ENCODE data around the gene EVL.

EVL gene

DNA sequence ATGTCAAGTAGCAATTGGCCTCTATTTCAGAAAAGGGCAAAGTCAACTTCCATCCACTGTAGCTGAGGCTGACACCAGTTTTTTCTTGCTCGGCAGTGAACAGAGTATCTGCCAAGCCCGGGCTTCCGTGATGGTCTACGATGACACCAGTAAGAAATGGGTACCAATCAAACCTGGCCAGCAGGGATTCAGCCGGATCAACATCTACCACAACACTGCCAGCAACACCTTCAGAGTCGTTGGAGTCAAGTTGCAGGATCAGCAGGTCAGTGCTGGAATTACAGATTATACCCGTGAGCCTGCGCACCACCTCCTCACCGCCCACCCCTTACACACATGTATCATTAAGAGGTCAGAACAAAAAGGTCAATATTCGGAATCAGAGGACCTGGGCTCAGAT, 19.4 kb downstream of the EVL start:
- no peak for DNase-seq (ENCODE audit: low spot score)

DNA sequence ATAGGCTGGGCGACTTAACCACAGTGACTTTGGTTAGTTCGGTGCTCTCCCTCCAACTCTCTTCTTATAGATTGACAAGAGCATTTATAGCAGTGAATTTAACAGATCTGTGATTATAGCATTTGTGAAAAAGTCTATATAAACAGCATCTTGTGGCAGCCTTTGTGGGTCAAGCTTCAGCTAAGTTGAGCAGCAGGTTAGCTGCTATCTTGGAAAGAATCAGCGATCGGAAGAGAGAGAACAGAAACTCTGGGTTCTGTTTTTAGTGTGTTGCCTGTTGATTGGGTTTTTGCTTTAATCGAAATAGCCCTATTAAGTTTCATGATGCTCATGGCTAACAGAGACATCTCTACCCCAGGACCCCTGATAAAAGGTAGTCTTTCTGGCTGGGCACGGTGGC, 20.2 kb downstream of the EVL start:
- DNase-seq (ENCODE audit: low spot score): no peak

DNA sequence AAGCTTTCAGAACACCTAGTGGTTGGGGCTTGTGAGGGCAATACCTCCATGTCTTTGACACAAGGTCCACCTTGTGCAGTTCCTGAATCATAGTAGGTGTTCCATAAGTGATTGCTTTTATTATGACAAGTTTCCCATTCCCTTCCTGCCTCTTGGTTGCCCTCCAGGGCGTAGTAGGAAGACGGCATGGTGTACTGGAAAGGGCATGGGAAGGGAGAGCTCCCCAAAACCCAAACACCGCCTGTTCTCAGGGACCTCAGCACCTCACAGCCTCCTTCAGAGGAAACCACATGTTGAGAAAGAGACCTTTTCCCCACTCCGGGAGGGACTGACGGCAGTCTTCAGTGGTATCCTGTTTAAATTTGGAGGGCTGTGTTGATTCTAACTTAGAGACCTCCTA, 21.1 kb downstream of the EVL start:
- no peak for DNase-seq (ENCODE audit: low spot score)

DNA sequence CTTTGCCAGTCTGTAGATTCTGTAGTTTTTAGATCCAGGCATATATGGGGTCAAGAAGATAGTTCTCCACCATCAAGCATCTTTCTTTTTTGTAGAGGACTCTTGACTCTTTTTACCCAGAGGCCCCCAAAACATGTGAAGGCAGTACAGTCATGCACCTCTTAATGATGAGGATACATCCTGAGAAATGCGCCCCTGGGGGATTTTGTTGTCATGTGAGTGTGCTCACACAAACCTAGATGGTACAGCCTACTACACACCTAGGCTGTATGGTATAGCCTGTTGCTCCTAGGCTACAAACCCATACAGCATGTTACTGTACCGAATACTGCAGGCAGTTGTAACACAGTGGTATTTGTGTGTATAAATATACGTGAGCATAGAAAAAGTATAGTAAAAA, 23.0 kb downstream of the EVL start:
- DNase-seq (ENCODE audit: low spot score): no peak

DNA sequence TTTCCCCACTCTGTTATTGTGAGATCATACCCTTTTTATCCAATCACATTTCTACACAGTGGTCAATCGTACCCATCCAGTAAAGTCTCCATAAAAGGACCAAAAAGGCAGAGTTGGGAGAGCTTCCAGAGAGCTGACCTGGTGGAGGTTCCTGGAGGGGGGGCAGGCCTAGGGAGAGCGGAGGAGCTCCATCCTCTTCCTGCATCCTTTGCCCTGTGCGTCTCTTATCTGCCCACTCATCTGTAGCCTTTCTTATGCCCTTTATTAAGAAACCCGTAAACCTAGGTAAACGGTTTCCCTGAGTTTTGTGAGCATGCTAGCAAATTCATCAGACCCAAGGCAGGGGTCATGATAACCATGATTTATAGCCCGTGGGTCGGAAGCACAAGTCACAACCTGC, 26.2 kb downstream of the EVL start:
- DNase-seq (ENCODE audit: low spot score): no peak

DNA sequence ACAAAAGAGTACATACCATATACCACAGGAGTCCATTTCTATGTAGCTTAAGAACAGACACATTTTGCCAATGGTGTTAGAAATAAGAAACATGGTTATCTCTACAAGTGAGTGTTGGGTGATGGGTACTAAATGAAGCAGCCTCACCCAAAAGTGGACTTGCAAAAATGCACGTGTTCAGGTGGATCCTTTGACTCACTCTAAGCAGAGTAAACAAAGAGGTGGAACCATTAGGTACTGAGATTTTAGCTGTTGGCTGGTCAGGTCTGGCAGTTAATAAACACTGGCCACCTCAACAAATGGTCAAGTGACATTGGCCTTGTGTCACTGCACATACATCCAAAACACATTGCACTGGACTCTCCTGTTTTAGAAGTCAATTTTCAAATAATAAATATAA, 27.6 kb downstream of the EVL start:
- no peak for DNase-seq (ENCODE audit: low spot score)

DNA sequence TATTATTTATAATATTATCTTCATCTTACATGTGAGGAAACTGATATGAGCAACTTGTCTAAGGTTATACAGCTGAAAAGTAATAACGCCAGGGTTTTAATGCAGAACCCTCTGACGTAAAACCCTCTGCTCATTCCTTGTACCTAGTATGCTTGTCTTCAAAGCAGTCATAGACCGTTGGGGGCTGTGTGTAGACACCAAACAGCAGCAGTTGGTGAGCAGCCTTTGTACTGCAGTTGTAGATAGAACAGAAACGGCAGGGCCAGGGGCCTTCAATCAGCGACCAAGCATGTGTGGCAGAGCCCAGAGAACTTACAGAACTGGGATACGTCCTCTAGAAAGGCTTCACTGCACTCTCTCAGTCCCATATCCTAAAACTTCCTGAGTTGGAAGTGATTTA, 28.1 kb downstream of the EVL start:
- DNase-seq (ENCODE audit: low spot score): no peak

DNA sequence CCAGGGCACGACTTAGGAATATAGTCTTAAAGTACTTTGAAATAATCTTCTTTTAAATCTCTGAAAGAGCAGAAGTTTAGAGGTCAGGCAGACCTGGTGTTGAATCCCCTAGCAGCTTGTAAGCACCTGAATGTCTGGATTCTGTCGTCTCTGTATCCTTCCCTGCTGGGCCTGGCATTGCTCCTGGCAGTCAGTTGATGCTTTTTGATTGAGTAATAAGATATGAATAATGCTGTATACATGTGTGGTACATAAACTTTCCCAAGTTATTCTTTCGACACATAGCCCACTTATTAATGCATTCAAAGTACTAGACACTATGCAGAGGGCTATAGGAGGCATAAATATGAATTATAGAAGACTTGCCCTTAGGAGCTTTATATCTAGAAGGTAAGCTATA, 31.4 kb downstream of the EVL start:
- no peak for DNase-seq (ENCODE audit: low spot score)

DNA sequence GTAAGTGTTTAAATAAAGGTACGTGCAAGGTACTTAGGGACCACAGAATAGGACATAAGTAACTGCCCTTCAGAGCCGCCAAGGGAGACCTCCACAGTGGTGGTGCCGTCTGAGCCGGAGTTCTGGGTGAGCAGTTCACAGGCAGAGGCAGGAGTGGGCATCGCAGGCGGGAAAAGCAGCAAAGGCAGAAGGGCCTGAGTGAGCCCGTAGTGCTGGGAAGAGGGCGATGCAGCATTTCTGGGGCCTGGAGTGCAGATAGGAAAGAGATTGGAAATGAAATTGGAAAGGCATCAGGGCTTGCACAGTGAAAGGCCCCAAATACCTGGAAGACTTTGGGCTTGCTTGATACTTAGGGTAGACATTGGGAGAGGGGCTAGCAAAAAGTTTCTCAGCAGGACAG, 32.9 kb downstream of the EVL start:
- no peak for DNase-seq (ENCODE audit: low spot score)

DNA sequence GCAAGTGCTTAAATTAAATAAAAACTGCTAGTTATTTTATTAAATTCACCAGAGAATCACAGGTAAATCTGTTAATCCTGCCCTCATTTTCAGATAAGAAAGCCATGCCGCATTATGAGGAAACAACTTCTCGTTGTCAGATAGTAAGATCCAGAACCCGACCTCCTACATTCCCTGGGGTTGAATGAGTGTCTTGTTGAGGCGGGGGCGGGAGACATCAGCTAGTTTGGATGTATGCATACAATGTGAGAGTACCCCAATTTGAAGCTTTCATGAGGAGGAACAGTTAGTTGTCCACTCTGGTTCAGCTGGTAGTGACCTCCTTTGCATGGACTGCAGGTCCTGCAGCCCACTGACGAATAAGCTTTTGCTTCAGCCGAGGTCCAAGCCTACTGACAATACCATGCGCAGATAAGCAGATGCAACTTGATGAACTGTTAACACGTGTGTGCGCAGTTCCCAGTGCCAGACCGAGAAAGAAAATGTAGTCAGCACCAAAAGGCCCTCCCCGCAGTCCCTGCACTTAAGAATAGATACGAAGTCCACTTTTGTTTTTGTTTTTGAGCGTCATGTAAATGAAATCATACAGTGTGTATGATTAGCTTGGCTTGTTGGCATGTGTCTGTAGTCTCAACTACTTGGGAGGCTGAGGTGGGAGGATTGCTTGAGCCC, 34.9 kb downstream of the EVL start:
- DNase-seq (ENCODE audit: low spot score): no peak

DNA sequence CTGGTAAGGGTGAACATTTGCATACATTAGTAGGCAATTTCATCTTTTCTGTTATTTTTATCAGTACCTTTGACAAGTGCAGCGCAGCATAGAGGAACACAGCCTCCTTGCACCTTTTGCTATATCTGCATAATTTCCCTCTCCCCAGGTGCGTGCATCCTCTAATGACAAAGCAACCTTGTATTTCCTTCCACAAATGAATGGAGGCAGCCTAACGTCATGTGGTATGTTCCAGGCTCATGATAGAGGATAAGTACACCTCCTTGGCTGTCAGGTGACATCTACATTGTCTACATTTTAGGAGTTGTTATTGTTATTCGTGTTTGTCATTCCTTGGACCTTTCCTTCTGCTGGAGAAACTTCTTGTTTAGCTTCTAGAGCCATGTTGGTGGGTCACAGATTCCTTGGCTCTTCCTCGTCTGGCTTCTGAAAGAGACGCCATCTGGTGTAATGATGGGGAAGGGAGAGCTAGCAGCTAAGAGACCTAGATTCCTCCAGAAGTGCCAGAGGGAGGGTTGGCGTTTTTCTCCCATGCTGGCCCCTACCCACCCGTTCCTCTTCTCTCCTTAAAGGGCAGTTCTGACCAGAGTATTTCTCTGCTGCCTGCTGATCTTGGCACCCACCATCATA, 37.0 kb downstream of the EVL start:
- no peak for DNase-seq (ENCODE audit: low spot score)

DNA sequence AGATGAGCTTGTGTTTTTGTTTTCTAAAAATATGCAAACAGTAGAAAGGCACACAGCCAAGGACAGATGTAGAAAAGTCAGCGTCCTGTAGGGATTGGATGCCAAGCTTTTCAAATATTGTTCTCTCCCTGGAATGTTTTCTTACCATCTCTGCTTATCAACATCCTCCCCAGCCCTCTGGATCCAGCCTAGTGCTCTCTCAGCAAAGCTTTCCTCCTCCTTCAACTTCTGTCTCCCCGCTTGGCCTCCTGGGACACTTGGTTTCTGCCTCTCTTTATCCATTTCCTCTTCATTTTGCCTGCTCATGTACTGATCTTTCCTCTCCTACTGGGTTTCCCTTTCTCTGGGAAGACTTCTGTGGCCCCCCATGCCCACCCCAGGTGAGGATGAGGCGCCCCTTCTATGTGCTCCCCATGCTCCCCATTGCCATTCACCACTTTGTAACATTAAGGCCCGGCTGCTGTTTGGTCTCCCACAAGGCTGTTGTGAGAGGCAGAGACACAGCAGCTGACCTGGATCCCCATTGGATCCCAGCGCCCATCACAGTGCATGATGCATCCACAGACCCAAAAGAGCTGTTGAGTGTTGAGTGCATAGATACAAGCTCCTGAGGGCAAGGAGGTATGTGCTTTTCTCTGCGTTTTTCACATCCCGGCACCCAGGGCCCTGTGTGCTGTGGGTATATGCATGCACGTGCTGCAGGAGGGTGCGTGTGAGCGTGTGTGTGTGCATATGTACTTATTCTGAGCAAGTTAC, 38.2 kb downstream of the EVL start:
- DNase-seq (ENCODE audit: low spot score): no peak

DNA sequence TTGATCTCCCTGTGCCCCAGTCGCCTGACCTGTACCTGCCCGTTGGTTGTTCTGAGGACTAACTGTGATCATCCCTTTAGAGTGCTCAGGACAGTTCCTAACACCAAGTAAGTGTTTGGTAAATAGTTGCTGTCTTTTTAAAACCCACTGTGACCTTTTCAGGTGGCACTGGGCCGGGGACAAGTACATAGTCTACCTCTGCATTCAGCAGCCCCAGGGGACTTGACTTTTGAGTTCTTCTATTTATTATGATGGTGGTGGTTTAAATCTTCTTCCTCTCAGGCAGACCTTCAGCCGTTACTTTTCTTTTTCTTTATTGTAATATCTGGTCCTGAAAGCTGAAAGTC, 38.8 kb downstream of the EVL start:
- DNase-seq (ENCODE audit: low spot score): no peak

DNA sequence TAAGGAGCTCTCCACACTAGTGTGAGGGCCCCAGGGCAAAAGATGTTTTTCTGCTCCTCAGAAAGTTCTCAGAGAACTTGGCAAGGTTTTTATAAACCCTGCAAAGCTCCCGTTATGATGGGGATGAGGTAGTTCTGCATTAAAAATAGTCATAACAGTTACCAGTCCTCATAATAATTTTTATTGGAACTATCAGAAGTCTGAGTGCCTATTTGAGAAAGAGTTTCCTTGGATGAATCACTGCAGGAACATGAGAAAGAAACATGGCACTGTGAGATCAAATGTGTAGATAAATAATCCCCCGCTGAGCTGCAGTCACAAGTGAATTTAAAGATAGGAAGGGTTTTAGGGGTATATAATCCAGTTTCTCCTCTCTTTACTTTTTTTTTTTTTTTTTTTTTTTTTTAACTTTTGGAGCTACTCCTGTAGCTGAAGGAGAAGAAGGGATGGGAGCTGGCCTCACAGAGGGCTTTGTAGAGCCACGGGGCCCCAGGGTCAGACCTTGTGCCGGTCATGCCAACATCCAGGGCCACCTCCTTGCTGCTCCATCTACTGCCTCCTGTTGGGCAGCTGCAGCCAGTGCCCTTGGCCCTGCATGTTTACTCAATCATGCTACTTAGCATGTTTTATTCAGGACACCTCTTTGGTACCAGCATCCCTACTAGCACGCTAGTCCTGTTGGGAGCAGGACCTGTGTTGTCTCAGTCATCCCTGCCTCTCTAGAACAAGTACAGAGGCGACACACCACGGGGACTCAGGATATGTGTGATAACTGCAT, 39.5 kb downstream of the EVL start:
- DNase-seq (ENCODE audit: low spot score): no peak

DNA sequence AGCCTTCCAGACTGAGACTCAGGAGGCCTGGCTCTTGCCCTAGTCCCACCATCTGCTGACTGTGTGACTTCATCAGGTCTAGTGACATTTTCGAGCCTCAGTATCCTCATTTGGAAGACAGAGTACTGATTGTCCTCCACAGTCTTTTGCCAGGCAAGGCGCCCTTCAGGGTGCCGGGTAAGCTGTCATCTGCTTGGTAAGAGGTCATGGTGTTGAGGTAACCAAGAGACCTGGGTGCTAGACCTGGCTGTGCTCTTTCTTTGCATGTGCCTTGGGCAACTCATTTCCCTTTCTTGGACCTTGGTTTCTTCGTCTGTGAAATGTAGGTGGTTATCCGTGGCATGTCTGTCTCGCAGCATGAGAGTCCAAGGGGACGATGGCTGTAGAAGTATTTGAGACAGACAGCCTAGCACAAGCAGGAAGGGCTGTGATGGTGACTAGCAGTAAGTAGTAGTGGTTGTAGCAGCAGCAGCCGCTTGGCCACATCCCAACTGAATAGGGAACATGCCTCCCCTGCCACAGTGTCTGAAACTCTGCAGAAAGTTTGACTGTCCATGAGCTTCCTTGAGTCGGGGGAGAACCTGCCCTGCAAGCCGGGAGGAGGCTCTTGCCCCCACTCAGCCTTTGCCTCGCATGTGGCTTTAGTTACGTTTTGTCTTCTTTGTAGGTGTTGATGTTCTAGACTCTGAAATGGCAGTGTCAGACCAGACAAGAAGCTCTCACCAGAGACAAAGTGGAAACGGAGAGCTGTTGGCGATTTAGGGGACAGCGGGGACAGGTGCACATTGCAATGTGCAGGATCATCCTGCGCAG, 40.3 kb downstream of the EVL start:
- DNase-seq (ENCODE audit: low spot score): no peak

DNA sequence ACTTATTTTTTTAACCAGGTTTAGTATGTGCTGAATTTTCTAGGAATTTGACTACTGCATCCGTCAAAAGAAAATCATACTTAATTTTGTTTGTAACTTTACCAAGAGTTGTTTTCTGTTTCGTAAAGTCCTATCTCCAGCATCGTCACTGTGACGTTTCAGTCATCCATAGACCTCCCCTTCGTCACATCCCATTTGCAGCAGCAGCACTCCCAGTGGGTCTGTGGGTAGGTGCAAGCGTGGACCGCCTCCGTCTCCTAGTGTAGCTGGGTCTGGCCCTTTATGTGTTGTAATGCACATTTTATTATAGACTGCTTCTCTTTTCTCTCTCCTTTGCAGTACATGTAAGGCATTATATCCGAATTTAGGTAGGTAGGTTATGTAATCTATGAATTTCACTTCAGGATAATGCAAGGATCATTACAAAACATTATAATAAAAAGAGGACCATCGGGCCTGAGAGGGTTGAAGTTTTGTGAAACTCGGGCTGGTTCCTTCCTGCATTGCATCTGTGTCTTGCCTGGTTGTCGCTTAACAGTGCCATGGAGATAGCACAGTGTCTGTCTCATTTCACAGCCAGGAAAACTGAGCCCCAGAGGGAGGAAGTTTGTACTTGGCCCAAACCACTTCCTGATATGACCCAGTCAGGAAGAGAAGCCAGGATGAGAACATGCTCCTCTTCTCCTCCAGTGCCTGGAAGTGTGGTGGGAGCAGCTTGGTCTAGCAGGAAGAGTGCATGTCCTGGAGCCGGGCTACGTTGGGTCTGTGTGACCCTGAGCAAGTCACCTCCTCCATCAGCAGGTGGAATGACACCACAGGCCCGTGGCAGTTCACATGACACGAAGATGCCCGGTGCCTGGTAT, 41.3 kb downstream of the EVL start:
- no peak for DNase-seq (ENCODE audit: low spot score)

DNA sequence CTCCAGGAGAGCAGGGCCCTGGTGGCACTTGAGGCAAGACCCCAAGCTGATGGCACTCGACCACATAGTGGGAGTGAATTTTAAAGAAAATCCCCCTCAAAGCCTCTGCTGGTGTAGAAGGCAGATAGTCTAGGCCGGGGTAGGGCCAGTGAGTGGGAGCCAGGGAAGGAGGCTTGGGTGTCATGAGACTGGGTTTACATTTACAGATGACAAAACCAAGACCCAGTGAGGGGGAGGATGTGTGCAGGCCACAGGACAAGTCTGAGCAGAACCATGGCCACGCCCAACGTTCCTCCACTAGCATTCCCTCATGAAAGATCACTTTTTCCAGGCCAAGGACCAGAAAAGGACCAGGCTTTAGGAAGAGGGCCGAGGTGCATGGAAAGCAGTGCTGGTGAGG, 42.0 kb downstream of the EVL start:
- DNase-seq (ENCODE audit: low spot score): no peak

DNA sequence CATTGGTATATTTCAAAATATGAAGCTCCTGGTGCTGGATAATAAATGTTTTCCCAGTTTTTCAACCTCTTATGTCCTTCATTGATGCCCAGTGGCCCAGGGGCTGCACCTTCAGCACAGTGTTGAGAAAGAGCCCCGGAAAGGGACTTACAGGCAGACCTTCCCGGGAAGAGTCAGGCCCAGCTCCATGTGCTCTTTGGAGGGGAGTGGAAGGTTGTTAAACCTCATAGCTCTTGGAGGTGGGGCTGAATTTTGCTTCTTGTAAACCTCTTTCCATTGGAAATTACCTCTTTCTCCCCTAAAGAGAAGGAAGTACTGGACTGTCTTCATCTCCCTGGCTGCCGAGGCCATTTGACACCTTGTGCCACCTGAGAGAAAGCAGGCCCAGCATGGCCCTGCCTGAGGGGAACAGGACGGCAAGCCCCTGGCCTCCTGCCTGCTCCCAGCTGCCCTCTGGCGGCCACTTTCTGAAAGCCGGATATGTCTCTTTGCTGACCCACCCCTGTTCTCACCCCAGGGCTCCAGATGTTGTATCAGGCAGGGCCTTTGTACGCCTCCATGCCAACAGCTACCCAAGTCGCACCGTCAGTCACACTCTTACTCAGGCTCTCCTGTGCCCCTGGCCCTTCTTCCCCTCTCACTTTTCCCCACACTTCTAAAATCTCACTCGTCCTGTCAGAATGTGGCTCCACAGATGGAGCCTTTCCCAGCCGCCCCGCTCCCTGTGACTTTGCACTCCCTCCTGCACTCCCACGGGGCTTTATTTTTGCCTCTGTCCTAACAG, 43.0 kb downstream of the EVL start:
- DNase-seq (ENCODE audit: low spot score): peak; percentile 79

DNA sequence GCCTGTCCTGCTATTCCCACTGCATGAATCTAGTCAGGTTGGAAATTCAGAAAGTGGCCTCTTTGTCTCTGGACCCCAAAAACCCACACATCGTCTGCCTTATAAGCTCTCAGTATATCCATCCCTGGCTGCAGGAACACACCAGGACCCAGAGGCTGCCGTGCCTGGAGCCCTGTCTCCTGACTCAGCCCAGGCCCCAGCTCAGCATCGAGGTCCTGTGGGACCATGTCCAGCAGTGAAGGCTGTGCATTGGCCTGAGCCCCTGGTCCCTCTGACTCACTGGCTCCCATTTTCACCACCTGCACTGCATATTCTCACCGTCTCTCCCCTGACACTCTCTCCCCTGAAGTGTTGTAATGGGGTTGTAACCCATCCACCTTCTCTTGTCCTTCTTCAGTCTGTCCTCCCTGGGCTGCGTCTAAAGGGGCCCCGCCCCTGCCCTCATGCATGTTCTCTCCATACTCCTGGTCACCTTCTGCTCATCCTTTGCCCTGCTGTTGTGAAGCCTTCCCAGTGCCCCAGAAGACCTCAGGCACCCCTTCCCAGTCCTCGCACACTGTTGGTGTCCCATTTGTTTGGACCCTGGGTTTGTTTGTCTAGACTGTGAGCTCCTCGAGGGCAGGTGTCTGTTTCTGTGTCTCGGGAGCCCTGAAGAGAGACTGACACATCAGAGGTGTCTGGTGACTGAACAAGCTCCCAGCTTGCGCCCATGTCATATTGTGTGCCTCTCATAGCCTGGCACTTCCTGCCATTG, 43.8 kb downstream of the EVL start:
- DNase-seq (ENCODE audit: low spot score): no peak

DNA sequence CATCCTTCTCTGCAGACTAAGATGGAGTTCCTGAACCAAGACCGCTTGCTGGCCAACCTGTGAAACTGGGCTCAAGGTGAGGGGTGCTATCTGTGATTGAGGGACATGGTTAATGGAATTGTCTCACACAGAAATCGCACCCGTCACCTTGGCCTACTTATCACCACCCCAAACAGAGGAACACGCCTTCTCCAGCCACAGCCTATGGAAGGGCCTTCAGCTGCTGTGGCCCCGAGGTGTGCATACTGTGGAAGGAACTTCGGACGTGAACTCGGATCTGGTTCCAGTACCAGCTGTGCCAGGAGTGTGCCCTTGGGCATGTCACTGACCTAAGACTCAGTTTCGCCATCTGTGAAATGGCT, 44.4 kb downstream of the EVL start:
- no peak for DNase-seq (ENCODE audit: low spot score)

Data from hematopoietic multipotent progenitor cell treated with erythropoietin and hydrocortisone succinate and interleukin-3 and kit ligand, for 15 days (in vitro differentiated cells).